HEK293 (cell line): ENCODE measurements around the gene ZSCAN25.

Experiments
- CTCF ChIP-seq: fragments of 450-650 bp; formaldehyde crosslinking; IDR thresholded peaks from 2 replicates; pipeline ENCODE4 v1.5.1; 2016; ENCODE audit warnings: missing biosample characterization, missing genetic modification characterization
- GFI1B ChIP-seq: fragments of 450-650 bp; formaldehyde crosslinking; IDR thresholded peaks from 2 replicates; pipeline ENCODE4 v1.5.1; 2016; ENCODE audit warnings: missing biosample characterization, missing genetic modification characterization
- GLI4 ChIP-seq: fragments of 450-650 bp; formaldehyde crosslinking; IDR thresholded peaks from 2 replicates; pipeline ENCODE4 v1.5.1; 2016; ENCODE audit warnings: missing biosample characterization, missing genetic modification characterization
- HOXD13 ChIP-seq: sonication (generic); formaldehyde crosslinking; IDR thresholded peaks from 2 replicates; pipeline ENCODE4 v1.8.0; 2022; ENCODE audit warnings: missing genetic modification reagents, borderline replicate concordance
- KLF8 ChIP-seq: fragments of 450-650 bp; formaldehyde crosslinking; IDR thresholded peaks from 2 replicates; pipeline ENCODE4 v1.5.1; 2016; ENCODE audit warnings: missing biosample characterization, missing genetic modification characterization
- REST ChIP-seq: fragments of 450-650 bp; formaldehyde crosslinking; IDR thresholded peaks from 2 replicates; pipeline ENCODE4 v1.5.1; 2016; ENCODE audit warnings: missing biosample characterization, missing genetic modification characterization
- ZBTB11 ChIP-seq: fragments of 450-650 bp; formaldehyde crosslinking; conservative IDR thresholded peaks from 2 replicates; pipeline ENCODE4 v1.5.1; 2016; ENCODE audit warnings: low read depth, missing biosample characterization, missing genetic modification characterization
- ZNF140 ChIP-seq: fragments of 450-650 bp; formaldehyde crosslinking; IDR thresholded peaks from 2 replicates; pipeline ENCODE4 v1.5.1; 2016; ENCODE audit warnings: missing biosample characterization, missing genetic modification characterization
- ZNF274 ChIP-seq, 2 experiments: fragments of 200-500 bp in 1 of 2; fragments of 450-650 bp in 1 of 2; sonication (Bioruptor generic) in 1 of 2; formaldehyde crosslinking in 1 of 2; IDR thresholded peaks; 2 replicates each; pipeline versions ENCODE4 v1.5.1 to v1.6.1; 2014 to 2016; ENCODE audit warnings: borderline replicate concordance in 1 of 2, inconsistent platforms in 1 of 2, low read length in 1 of 2, missing biosample characterization in 1 of 2, missing genetic modification characterization in 1 of 2
- ZNF514 ChIP-seq: fragments of 450-650 bp; formaldehyde crosslinking; IDR thresholded peaks from 2 replicates; pipeline ENCODE4 v1.5.1; 2016; ENCODE audit warnings: missing biosample characterization, missing genetic modification characterization
- ZNF530 ChIP-seq: fragments of 450-650 bp; formaldehyde crosslinking; IDR thresholded peaks from 2 replicates; pipeline ENCODE4 v1.5.1; 2016; ENCODE audit warnings: low read depth, missing biosample characterization, missing genetic modification characterization
- ZNF677 ChIP-seq: fragments of 450-650 bp; IDR thresholded peaks from 2 replicates; pipeline ENCODE4 v1.5.0; 2018; ENCODE audit warnings: missing biosample characterization, mild to moderate bottlenecking, missing genetic modification characterization, moderate library complexity
- ZNF792 ChIP-seq: fragments of 450-650 bp; formaldehyde crosslinking; IDR thresholded peaks from 2 replicates; pipeline ENCODE4 v1.5.1; 2016; ENCODE audit warnings: missing biosample characterization, missing genetic modification characterization

GRCh38 chr7:99672573-99672972 is 55.8 kb downstream of the ZSCAN25 start:
- no peak for TF ChIP-seq KLF8 (tag by site-specific recombination)
- no peak for TF ChIP-seq CTCF
- TF ChIP-seq ZNF792 (tag by site-specific recombination) = no peak
- no peak for TF ChIP-seq ZNF274 (IDR thresholded peaks at IDR 0.05; ENCODE audit: low read length)
- no peak for TF ChIP-seq ZNF274 (tag by site-specific recombination; IDR thresholded peaks at IDR 0.05; ENCODE audit: borderline replicate concordance)
- TF ChIP-seq ZNF140 (tag by site-specific recombination) = no peak
- no peak for TF ChIP-seq REST (tag by site-specific recombination)
- TF ChIP-seq ZNF514 = no peak
- TF ChIP-seq GLI4 (tag by site-specific recombination) = no peak
- TF ChIP-seq ZNF677 (tag by site-specific recombination) = no peak
- TF ChIP-seq ZNF530 (tag by site-specific recombination) = no peak
- TF ChIP-seq ZBTB11 (tag by site-specific recombination) = no peak
- no peak for TF ChIP-seq HOXD13 (CRISPR knock-in tag)
- TF ChIP-seq GFI1B = no peak
